ENCODE data around the gene LVRN.

Gene LVRN

GRCh38 chr5:115956957-115957356, 5.3 kb upstream of the LVRN start:
- DNase-seq: no peak

- no peak for DNase-seq
Measured at GRCh38 chr5:115961381-115962238, 665 bp upstream of the LVRN start.

DNA sequence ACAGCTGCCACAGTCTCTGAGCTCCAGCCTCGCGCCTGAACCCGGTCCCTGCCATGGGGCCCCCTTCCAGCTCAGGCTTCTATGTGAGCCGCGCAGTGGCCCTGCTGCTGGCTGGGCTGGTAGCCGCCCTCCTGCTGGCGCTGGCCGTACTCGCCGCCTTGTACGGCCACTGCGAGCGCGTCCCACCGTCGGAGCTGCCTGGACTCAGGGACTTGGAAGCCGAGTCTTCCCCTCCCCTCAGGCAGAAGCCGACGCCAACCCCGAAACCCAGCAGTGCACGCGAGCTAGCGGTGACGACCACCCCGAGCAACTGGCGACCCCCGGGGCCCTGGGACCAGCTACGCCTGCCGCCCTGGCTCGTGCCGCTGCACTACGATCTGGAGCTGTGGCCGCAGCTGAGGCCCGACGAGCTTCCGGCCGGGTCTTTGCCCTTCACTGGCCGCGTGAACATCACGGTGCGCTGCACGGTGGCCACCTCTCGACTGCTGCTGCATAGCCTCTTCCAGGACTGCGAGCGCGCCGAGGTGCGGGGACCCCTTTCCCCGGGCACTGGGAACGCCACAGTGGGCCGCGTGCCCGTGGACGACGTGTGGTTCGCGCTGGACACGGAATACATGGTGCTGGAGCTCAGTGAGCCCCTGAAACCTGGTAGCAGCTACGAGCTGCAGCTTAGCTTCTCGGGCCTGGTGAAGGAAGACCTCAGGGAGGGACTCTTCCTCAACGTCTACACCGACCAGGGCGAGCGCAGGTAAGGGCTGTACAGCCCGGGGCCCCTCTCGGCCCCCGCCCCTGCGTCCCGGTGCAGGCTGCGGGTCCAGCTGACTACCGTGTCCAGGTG, 509 bp downstream of the LVRN start:
- DNase-seq: no peak

GRCh38 chr5:115963566-115963965, 1.3 kb downstream of the LVRN start:
- no peak for DNase-seq

GRCh38 chr5:115968770-115969169, 6.5 kb downstream of the LVRN start:
- DNase-seq: no peak

DNA sequence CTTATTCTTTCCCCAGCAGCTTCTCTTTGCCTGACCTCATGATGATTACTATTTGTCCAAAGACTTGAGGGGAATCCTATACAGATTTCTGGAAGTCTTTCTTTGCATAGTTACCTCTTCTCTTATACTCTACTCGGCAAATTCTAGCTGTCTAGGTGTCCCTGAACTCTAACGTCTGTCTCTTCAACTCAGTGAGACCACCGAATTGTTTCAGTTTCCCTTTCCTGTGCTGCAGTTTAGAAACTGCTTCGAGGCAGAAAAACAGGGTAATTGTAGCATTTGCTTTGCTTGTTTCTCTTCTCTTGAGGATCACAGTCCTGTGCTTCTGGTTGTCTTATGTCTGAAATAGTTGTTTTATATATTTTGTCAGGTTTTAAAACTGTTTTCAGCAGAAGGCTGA, 14.8 kb downstream of the LVRN start:
- DNase-seq: no peak

DNA sequence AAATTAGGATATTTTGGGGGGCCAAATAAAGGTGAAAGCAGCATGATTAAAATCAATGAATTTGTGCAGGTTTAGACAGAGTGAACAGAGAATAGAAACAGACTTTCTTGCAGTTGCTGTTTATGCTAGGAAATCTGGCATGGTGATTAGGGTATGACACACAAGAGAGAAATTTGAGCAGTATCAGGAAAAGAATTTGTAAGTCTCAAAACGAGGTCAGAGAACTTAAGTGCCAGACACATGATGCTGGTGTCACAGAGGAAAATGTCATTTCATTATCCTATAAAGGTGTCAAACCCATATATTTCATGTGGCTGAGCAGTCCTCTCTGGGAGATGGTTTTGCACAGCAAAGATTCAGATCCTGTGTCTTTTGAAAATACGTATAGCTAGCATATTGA, 15.7 kb downstream of the LVRN start:
- no peak for DNase-seq

GRCh38 chr5:115978779-115979178, 16.5 kb downstream of the LVRN start:
- no peak for DNase-seq

GRCh38 chr5:115979201-115980041, 17.1 kb downstream of the LVRN start:
- no peak for DNase-seq

DNA sequence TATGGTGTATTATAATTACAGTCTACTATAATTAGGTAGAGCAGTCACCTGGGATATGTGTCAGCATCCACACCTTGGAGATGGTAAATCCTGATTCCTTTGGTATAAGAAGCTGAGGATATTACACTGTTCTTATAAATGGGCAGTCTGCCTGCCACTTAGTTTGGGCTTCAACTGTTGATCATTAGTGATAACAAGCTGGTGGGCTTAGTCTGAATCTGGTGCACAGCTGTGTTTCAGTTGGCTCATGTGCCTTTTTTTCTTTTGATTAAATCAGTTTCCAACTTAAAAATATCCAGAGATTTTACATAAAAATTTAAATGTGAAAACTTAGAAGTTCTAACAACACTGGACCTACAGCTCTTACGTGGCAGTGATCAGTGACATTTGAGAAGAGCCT, 21.2 kb downstream of the LVRN start:
- no peak for DNase-seq

GRCh38 chr5:115985802-115986757, 23.8 kb downstream of the LVRN start:
- no peak for DNase-seq

DNA sequence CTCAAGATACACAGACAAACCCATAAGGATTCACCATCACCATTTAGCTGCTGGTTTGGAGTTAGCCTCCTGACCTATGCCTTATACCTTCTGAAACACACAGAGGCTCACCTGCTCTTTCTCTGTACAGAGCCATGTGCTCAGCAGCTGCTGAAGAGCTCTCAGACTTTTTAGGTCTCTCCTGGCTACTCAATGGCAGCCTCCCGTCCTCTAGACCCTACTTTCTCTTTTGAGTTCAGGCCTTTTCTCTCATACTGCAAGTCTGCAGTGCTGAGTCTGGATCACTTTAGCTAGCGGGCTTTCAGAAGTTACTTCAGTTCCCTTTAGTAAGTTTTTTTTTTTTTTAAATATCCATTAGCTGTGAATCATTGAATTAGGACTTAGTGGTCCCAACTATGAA, 25.7 kb downstream of the LVRN start:
- DNase-seq: no peak

GRCh38 chr5:115992848-115993350, 30.6 kb downstream of the LVRN start:
- DNase-seq: no peak

DNA sequence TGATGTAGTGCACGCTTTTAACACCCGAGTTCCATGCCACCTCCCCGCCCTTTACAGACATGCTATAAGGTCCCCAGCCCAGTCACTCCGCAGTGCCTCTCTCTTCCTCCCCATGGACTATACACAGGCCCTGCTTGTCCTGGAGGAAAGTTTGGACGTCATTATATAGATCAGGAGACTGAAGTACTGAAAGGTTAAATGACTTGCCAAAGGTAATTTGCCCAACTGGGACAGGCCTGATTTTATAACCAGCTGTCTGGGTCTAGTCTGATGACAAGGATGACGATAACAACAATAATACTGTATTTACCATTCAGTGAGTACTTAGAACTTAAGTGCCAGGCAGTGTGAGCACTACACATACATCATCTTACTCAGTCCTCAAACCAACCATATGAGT, 33.1 kb downstream of the LVRN start:
- DNase-seq: no peak

DNA sequence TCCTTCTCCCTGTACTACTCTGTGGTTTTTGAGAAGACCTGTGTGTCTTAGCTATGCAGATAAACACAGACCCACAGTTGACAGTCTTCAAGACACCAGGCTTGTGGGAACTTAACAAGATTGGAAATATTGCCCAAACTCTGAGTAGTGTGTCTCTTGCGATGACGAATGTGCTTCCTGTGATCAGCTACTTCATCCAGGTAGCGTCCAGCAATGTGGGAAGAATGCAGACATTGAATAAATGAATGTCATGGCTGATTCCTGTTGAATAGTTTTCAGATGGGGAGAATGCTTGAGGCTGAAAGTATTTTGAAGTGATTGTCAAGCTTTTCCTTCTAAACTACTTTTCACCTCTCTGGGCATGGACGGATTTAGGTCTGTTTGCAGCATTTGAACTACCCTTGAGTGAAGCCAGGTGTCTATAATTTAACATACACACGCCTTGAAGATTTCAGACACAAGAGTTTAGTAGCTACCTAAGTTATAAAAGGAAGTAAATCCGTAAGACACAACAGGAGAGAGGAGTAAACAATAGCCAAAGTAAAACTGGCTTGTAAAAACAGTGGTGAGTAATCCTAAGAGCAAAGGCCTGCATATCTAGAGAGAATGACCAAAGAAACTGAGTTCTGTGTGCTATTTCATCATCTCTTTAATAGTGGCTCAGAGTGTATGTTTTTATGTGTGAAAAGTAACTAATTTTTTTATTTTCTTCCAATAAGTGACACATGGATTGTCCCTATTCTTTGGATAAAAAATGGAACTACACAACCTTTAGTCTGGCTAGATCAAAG, 40.0 kb downstream of the LVRN start:
- no peak for DNase-seq

GRCh38 chr5:116004248-116004647, 42.0 kb downstream of the LVRN start:
- no peak for DNase-seq

DNA sequence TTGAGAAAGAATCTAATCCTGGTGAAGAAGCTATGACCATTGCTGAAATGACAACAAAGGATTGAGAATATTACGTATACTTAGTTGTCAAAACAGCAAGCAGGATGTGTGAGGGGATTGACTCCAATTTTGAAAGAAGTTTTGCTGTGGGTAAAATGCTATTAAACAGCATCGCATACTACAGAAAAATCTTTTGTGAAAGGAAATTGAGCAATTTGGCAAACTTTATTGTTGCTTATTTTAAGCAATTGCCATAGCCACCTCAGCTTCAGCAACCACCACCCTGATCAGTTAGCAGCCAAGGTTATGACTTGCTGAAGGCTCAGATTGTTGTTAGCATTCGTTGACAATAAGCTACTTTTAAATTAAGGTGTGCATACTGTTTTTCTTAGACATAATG, 47.5 kb downstream of the LVRN start:
- no peak for DNase-seq

DNA sequence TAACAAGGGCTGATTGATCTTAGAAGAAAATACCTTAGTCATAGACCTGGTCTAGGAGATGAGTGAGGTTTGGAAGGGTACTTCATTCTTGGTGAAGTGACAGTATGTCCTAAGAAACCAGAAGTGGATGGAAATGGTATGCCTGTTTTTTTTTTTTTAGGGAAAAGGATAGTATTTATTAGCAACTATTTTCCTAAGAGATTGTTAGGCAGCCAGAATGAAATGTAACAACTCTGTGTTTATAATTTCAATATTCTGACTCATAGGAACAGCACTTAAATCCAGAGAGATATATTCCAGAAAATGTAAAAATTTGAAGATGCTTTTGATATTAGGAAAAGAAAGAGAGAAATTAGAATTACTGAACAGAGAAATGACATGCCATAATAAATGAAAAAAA, 48.8 kb downstream of the LVRN start:
- DNase-seq: no peak

- no peak for DNase-seq
Measured at GRCh38 chr5:116013207-116013785, 51.0 kb downstream of the LVRN start.

DNA sequence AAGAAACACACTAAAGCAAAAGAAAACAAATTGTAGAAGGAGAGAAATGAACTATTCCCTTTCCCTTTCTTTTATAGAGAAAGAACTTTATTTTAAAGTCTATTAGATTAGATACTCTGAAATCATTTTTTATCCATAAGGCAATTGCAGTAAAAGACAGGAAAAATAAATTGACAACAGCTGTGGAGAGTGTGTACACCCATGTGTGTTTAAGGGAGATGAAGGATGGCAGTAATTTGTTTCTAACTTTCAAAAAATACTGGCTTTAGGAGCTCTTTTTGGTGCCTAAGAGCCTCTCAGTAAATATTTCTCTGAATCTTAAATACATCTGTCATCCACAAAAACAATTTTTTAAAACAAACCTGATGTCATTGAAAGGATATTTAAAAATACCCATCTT, 51.7 kb downstream of the LVRN start:
- no peak for DNase-seq

GRCh38 chr5:116023619-116024018, 61.3 kb downstream of the LVRN start:
- no peak for DNase-seq
